Fibroblast of mammary gland (primary cell): ENCODE data around the gene FAM50A.
A peak's percentile ranks its signal among the peaks of the same experiment; 100 is the strongest.

Source experiments
- DNase-seq: peaks from one replicate; pipeline ENCODE4 v3.0.0-alpha.2; 2010; ENCODE audit warnings: low read depth
- H3K4me3 ChIP-seq: 2 replicates; pipeline ENCODE4 v1.5.1; 2011; ENCODE audit warnings: low read depth, mild to moderate bottlenecking, low read length, moderate library complexity; ENCODE audit not compliant: control insufficient read depth
- TF ChIP-seq, protein P1 (sequence below): conservative IDR thresholded peaks from 2 replicates; pipeline ENCODE4 v1.5.1; 2011; ENCODE audit warnings: low read depth, low read length, inconsistent platforms; ENCODE audit not compliant: control insufficient read depth, insufficient read depth

FAM50A gene

GRCh38 chrX:154446430-154446829, 2.5 kb downstream of the FAM50A start:
- H3K4me3 ChIP-seq, result no peak overlapping the region
- TF ChIP-seq, protein P1, sequence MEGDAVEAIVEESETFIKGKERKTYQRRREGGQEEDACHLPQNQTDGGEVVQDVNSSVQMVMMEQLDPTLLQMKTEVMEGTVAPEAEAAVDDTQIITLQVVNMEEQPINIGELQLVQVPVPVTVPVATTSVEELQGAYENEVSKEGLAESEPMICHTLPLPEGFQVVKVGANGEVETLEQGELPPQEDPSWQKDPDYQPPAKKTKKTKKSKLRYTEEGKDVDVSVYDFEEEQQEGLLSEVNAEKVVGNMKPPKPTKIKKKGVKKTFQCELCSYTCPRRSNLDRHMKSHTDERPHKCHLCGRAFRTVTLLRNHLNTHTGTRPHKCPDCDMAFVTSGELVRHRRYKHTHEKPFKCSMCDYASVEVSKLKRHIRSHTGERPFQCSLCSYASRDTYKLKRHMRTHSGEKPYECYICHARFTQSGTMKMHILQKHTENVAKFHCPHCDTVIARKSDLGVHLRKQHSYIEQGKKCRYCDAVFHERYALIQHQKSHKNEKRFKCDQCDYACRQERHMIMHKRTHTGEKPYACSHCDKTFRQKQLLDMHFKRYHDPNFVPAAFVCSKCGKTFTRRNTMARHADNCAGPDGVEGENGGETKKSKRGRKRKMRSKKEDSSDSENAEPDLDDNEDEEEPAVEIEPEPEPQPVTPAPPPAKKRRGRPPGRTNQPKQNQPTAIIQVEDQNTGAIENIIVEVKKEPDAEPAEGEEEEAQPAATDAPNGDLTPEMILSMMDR, result no peak
- DNase-seq, result no peak

DNA sequence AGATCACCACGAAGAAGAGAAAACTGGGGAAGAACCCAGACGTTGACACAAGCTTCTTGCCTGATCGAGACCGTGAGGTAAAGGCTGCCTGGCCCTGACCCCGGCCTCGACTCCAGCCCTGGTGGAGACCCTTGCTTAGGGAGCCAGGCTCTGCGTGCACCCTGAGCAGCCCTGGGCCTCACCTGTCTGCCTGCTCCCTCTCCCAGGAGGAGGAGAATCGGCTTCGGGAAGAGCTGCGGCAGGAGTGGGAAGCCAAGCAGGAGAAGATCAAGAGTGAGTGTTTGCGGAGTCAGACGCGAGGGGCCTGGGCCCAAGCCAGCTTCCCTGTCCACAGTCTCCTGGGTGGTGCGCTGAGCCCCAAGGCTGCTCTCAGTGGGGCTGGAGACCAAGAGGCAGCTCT, 4.5 kb downstream of the FAM50A start:
- DNase-seq, result no peak

DNA sequence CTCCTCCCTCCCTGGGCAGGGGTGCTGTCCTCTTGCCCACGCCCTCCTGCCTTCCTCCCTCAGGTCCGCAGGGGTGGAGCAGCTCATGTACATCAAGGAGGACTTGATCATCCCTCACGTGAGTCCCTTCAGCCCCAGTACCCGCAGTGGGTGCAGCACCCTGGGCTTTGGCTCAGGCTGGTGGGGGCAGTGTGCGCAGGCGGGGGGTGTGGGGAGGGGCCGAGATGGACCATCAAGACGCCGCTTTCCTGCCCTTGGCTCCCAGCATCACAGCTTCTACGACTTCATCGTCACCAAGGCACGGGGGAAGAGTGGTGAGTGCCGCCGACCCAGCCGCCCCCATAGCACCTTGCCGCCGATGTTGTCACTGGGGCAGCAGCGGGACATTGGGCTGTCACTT, 5.7 kb downstream of the FAM50A start:
- H3K4me3 ChIP-seq, result no peak overlapping the region
- TF ChIP-seq, protein P1, result no peak
- no peak for DNase-seq

More for the DNA sequence above, 4.5 kb downstream of the FAM50A start:
- TF ChIP-seq, protein P1, result no peak
- no peak overlapping the region for H3K4me3 ChIP-seq

DNA sequence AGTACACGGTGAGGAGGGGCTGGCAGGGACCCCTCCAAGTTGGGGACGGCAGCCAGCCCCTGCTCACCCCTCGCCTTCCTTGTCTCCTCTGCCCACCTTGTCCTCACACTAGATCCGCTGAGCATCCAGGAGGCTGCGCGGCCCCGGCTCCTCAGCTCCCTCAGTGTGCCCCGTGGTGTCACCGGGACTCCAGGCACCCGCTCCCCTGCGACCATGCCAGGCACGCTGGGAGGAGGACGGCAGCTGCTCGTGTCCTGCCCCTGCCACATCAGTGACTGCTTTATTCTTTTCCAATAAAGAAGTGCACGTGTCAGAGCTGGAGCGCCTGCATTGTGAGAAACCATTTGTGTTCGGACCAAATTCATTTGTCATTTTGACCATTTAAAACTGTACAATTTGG, 6.4 kb downstream of the FAM50A start:
- H3K4me3 ChIP-seq, result no peak overlapping the region
- DNase-seq, result no peak
- TF ChIP-seq, protein P1, result no peak

- DNase-seq, result no peak
- TF ChIP-seq, protein P1, result no peak
- H3K4me3 ChIP-seq, result no peak overlapping the region
These were observed 8.9 kb downstream of the FAM50A start for GRCh38 chrX:154452823-154453222.

GRCh38 chrX:154457491-154458115, 13.7 kb downstream of the FAM50A start:
- TF ChIP-seq, protein P1, result no peak
- DNase-seq, result no peak
- peak overlapping the region; percentile 42 for H3K4me3 ChIP-seq
